ENCODE results near the gene KCTD7. TPM values are rescaled to one million over a fixed set of nuclear protein-coding genes. Genes with fewer than 3 reads are reported as not detected.
A peak's percentile ranks its signal among the peaks of the same experiment; 100 is the strongest.

KCTD7 gene
- total and polyA plus RNA-seq, 2 of the 13 experiments (the other 11 are each of a cell fraction or from before 2014, with no cell fraction given), result 7.3 to 13.5 TPM

- TF ChIP-seq FOSL1 (CRISPR knock-in tag; IDR thresholded peaks at IDR 0.05; ENCODE audit: borderline replicate concordance), result peak; percentile 39; the same call in 1 of the 2 replicates
- peak; percentile 33; the same call in 1 of the 2 replicates for TF ChIP-seq MIXL1 (CRISPR knock-in tag; IDR thresholded peaks at IDR 0.05)
- TF ChIP-seq, protein P1, sequence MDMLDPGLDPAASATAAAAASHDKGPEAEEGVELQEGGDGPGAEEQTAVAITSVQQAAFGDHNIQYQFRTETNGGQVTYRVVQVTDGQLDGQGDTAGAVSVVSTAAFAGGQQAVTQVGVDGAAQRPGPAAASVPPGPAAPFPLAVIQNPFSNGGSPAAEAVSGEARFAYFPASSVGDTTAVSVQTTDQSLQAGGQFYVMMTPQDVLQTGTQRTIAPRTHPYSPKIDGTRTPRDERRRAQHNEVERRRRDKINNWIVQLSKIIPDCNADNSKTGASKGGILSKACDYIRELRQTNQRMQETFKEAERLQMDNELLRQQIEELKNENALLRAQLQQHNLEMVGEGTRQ (IDR thresholded peaks at IDR 0.05; ENCODE audit: low read depth, low read length), result no peak; the same call in 1 of the 2 replicates
- TF ChIP-seq, protein P1 (CRISPR knock-in tag; IDR thresholded peaks at IDR 0.05; ENCODE audit: borderline replicate concordance), result peak; percentile 81
- TF ChIP-seq ZNF234 (CRISPR knock-in tag; conservative IDR thresholded peaks at IDR 0.05), result peak; percentile 89; the same call in 1 of the 2 replicates
- no peak for TF ChIP-seq MYNN (CRISPR knock-in tag; IDR thresholded peaks at IDR 0.05; ENCODE audit: low read depth)
- TF ChIP-seq REPIN1 (CRISPR knock-in tag; IDR thresholded peaks at IDR 0.05; ENCODE audit: borderline replicate concordance, low read depth), result peak; percentile 71
- TF ChIP-seq JDP2 (CRISPR knock-in tag; IDR thresholded peaks at IDR 0.05; ENCODE audit: borderline replicate concordance), result no peak; the same call in 1 of the 2 replicates
- TF ChIP-seq ZBTB3 (CRISPR knock-in tag; IDR thresholded peaks at IDR 0.05; ENCODE audit: borderline replicate concordance, low read depth), result 0 out of 2 replicates have a peak, but pooled peaks have one; percentile 59
- no peak for TF ChIP-seq ZNF292 (CRISPR knock-in tag; IDR thresholded peaks at IDR 0.05; ENCODE audit: borderline replicate concordance, low read depth)
- peak; percentile 96 for TF ChIP-seq ZMAT3 (CRISPR knock-in tag; conservative IDR thresholded peaks at IDR 0.05)
- peak; percentile 78; the same call in 1 of the 2 replicates for TF ChIP-seq MAF1 (CRISPR knock-in tag; IDR thresholded peaks at IDR 0.05; ENCODE audit: borderline replicate concordance)
- TF ChIP-seq MXD3 (CRISPR knock-in tag; IDR thresholded peaks at IDR 0.05), result peak; percentile 82
- TF ChIP-seq ESRRA (CRISPR knock-in tag; IDR thresholded peaks at IDR 0.05; ENCODE audit: low read depth), result peak; percentile 84
- peak; percentile 74; the same call in 1 of the 2 replicates for TF ChIP-seq NFKBIZ (CRISPR knock-in tag; IDR thresholded peaks at IDR 0.05)
- no peak for TF ChIP-seq KAT2B (IDR thresholded peaks at IDR 0.05; ENCODE audit: borderline replicate concordance, low read depth, low read length)
- TF ChIP-seq ZC3H13 (CRISPR knock-in tag; IDR thresholded peaks at IDR 0.05), result peak; percentile 84
- TF ChIP-seq, protein P2, sequence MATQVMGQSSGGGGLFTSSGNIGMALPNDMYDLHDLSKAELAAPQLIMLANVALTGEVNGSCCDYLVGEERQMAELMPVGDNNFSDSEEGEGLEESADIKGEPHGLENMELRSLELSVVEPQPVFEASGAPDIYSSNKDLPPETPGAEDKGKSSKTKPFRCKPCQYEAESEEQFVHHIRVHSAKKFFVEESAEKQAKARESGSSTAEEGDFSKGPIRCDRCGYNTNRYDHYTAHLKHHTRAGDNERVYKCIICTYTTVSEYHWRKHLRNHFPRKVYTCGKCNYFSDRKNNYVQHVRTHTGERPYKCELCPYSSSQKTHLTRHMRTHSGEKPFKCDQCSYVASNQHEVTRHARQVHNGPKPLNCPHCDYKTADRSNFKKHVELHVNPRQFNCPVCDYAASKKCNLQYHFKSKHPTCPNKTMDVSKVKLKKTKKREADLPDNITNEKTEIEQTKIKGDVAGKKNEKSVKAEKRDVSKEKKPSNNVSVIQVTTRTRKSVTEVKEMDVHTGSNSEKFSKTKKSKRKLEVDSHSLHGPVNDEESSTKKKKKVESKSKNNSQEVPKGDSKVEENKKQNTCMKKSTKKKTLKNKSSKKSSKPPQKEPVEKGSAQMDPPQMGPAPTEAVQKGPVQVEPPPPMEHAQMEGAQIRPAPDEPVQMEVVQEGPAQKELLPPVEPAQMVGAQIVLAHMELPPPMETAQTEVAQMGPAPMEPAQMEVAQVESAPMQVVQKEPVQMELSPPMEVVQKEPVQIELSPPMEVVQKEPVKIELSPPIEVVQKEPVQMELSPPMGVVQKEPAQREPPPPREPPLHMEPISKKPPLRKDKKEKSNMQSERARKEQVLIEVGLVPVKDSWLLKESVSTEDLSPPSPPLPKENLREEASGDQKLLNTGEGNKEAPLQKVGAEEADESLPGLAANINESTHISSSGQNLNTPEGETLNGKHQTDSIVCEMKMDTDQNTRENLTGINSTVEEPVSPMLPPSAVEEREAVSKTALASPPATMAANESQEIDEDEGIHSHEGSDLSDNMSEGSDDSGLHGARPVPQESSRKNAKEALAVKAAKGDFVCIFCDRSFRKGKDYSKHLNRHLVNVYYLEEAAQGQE (IDR thresholded peaks at IDR 0.05; ENCODE audit: borderline replicate concordance in 1 of 2, low read depth in 1 of 2, low read length in 2 of 2), result peak in 1 of 2 experiments; percentile 42; a peak in 1 of 4 replicates
- peak; percentile 43; the same call in 1 of the 2 replicates for TF ChIP-seq HCFC1 (IDR thresholded peaks at IDR 0.05; ENCODE audit: low read depth, low read length)
- TF ChIP-seq ATF7 (IDR thresholded peaks at IDR 0.05), result no peak
- TF ChIP-seq ATF7 (CRISPR knock-in tag; IDR thresholded peaks at IDR 0.05), result no peak
- TF ChIP-seq ZBTB43 (CRISPR knock-in tag; conservative IDR thresholded peaks at IDR 0.05), result peak; percentile 84; the same call in 1 of the 2 replicates
Observed at GRCh38 chr7:66654275-66655112, 25.8 kb downstream of the KCTD7 start (continued).

Data from HepG2 (cell line).